HepG2 (cell line): ENCODE measurements around the gene VDR. TPM values are rescaled to one million over a fixed set of nuclear protein-coding genes. Genes with fewer than 3 reads are reported as not detected.

ENCODE experiments used
- ATAC-seq: fragments of 200-7000 bp; cut with Tn5 transposase; 3 replicates; pipeline ENCODE4 v1.9.1; 2020; ENCODE audit warnings: mild to moderate bottlenecking, moderate library complexity
- BruUV-seq: library from RNA; stranded (reverse); fragments of 400-500 nt; replicated peaks from 2 replicates; lab custom pipeline; 2021; lab: Mats Ljungman, UMichigan
- CTCF ChIA-PET: fragments of 300-600 bp; formaldehyde crosslinking; extraction: SDS; loops from one replicate; lab custom pipeline; 2021; ENCODE audit warnings: low total read pairs, inconsistent platforms, low intra/inter-chr PET ratio; lab: Yijun Ruan, JAX
- POLR2A ChIA-PET: fragments of 350-600 bp; sonication (Branson Sonifier 250); formaldehyde crosslinking; loops from one replicate; lab custom pipeline; 2020; ENCODE audit warnings: antibody characterized with exemption, inconsistent platforms; lab: Yijun Ruan, JAX
- DNase-seq: peaks from one replicate; pipeline ENCODE4 v3.0.0-alpha.2; 2015; ENCODE audit warnings: low spot score
- FAIRE-seq: peaks from 3 replicates; lab custom pipeline; 2011; peaks lifted over from hg19 to GRCh38; lab: Jason Lieb, UNC
- H2AFZ ChIP-seq: one replicate; pipeline ENCODE4 v1.6.1; 2011; ENCODE audit warnings: low read length, inconsistent platforms
- H3K27ac ChIP-seq: fragments of 300-600 bp; 3 replicates; pipeline ENCODE4 v1.8.0; 2011; ENCODE audit warnings: mixed run types, mild to moderate bottlenecking, mixed read lengths, low read length, inconsistent platforms; ENCODE audit not compliant: insufficient read depth; ENCODE audit errors: extremely low read length
- H3K27me3 ChIP-seq, 2 experiments: fragments of 200-600 bp in 1 of 2; 2 replicates in 1 of 2; 3 replicates in 1 of 2; pipeline versions ENCODE4 v1.6.0 to v1.8.0; 2011; ENCODE audit warnings: low read length in 2 of 2, mild to moderate bottlenecking in 2 of 2, moderate library complexity in 2 of 2, inconsistent platforms in 1 of 2; ENCODE audit not compliant: insufficient read depth in 2 of 2, control insufficient read depth in 1 of 2
- H3K36me3 ChIP-seq, 2 experiments: fragments of 200-600 bp in 1 of 2; replicated peaks in 1 of 2; 2 replicates in 1 of 2; 3 replicates in 1 of 2; pipeline versions ENCODE4 v1.5.1 to v1.8.0; 2011; ENCODE audit warnings: low read length in 2 of 2, inconsistent platforms in 1 of 2; ENCODE audit not compliant: insufficient read depth in 2 of 2, control insufficient read depth in 1 of 2
- H3K4me1 ChIP-seq: 2 replicates; pipeline ENCODE4 v1.5.1; 2012; ENCODE audit warnings: low read length, inconsistent platforms; ENCODE audit not compliant: insufficient read depth
- H3K4me2 ChIP-seq: 2 replicates; pipeline ENCODE4 v1.6.0; 2011; ENCODE audit warnings: low read depth, low read length, inconsistent platforms
- H3K4me3 ChIP-seq, 3 experiments: fragments of 200-600 bp in 1 of 3; sonication (generic), shearing (Covaris generic) in 1 of 3; replicated peaks in 1 of 3; 2 replicates each; pipeline ENCODE4 v1.5.1; 2011 to 2016; ENCODE audit warnings: low read length in 3 of 3, inconsistent platforms in 2 of 3, low read depth in 2 of 3, mild to moderate bottlenecking in 2 of 3, control low read depth in 1 of 3, mixed read lengths in 1 of 3; ENCODE audit not compliant: insufficient read depth in 1 of 3
- H3K79me2 ChIP-seq: one replicate; pipeline ENCODE4 v1.6.1; 2011; ENCODE audit warnings: low read length, inconsistent platforms; ENCODE audit not compliant: insufficient read depth
- H3K9ac ChIP-seq: 2 replicates; pipeline ENCODE4 v1.6.0; 2011; ENCODE audit warnings: mild to moderate bottlenecking, low read depth, low read length, inconsistent platforms; ENCODE audit not compliant: insufficient read depth
- H3K9me3 ChIP-seq: 2 replicates; pipeline ENCODE4 v1.5.1; 2012; ENCODE audit warnings: mild to moderate bottlenecking, low read length
- H4K20me1 ChIP-seq: 2 replicates; pipeline ENCODE4 v1.6.0; 2011; ENCODE audit warnings: inconsistent platforms, mild to moderate bottlenecking, low read length, moderate library complexity; ENCODE audit not compliant: insufficient read depth
- CBX2 ChIP-seq, 2 experiments: fragments of 200-600 bp in 1 of 2; sonication (generic); formaldehyde crosslinking in 1 of 2; IDR thresholded peaks; 2 replicates each; pipeline versions ENCODE4 v1.7.0 to v1.8.1; 2018 to 2022; ENCODE audit warnings: low read depth in 2 of 2, low read length in 1 of 2, mild to moderate bottlenecking in 1 of 2, missing genetic modification reagents in 1 of 2
- MBD4 ChIP-seq: IDR thresholded peaks from 2 replicates; pipeline ENCODE4 v1.6.1; 2012; ENCODE audit warnings: low read length, inconsistent platforms, borderline replicate concordance
- NFRKB ChIP-seq: fragments of 450-650 bp; IDR thresholded peaks from 2 replicates; pipeline ENCODE4 v1.6.1; 2017
- STAG1 ChIP-seq: sonication (generic); formaldehyde crosslinking; IDR thresholded peaks from 2 replicates; pipeline ENCODE4 v1.4.0; 2020; ENCODE audit warnings: missing genetic modification reagents
- TBL1XR1 ChIP-seq: fragments of 150-350 bp; IDR thresholded peaks from 2 replicates; pipeline ENCODE4 v1.6.1; 2014; ENCODE audit warnings: borderline replicate concordance, low read length; ENCODE audit not compliant: partially characterized antibody
- YEATS4 ChIP-seq: sonication (generic); formaldehyde crosslinking; IDR thresholded peaks from 2 replicates; pipeline ENCODE4 v1.4.0; 2020; ENCODE audit warnings: missing genetic modification reagents, borderline replicate concordance
- ZBTB7B ChIP-seq: sonication (generic); formaldehyde crosslinking; IDR thresholded peaks from 2 replicates; pipeline ENCODE4 v1.4.0; 2020; ENCODE audit warnings: missing genetic modification reagents
- ZKSCAN8 ChIP-seq: IDR thresholded peaks from 2 replicates; pipeline ENCODE4 v1.6.1; 2016; ENCODE audit warnings: borderline replicate concordance, missing genetic modification reagents, missing compliant biosample characterization
- ZNF274 ChIP-seq: sonication (generic); formaldehyde crosslinking; IDR thresholded peaks from 2 replicates; pipeline ENCODE4 v1.5.1; 2020; ENCODE audit warnings: mild to moderate bottlenecking, missing genetic modification reagents
- ZNF337 ChIP-seq: sonication (generic); formaldehyde crosslinking; IDR thresholded peaks from 2 replicates; pipeline ENCODE4 v1.5.1; 2020; ENCODE audit warnings: missing genetic modification reagents, low read depth, mild to moderate bottlenecking, borderline replicate concordance
- WGBS: methylation state at CpG from one replicate; pipeline ENCODE4 v1.1.6; 2017; ENCODE audit warnings: low lambda C conversion rate; 5-methylcytosine and 5-hydroxymethylcytosine counted together
- in situ Hi-C: cut with HindIII; loops from 2 replicates; pipeline ENCODE4 v1.10.0; 2017; ENCODE audit warnings: low pct_unique_long_range_greater_than_20kb; ENCODE audit not compliant: extremely low pct_ligation_motif_present
- intact Hi-C: fragments of 100-400 bp; cut with micrococcal nuclease; formaldehyde crosslinking; loops from one replicate; pipeline ENCODE4 v1.10.0; 2022; ENCODE audit not compliant: unreplicated experiment
- polyA plus RNA-seq, 8 experiments: library from polyadenylated mRNA; depleted of rRNA in 3 of 8; stranded (reverse) in 7 of 8; unstranded in 1 of 8; fragments of >200 nt; fragmentation: Illumina TruSeq in 4 of 8; extraction: Trizol in 4 of 8; gene quantifications; 2 replicates each; pipeline versions ENCODE4 v1.2.1 to v1.2.3, GENCODE V29; 2011 to 2016; ENCODE audit warnings: low read depth in 4 of 8, missing spikeins in 1 of 8, mixed read lengths in 1 of 8; ENCODE audit not compliant: insufficient read depth in 1 of 8
- total RNA-seq, 5 experiments: library from RNA; depleted of rRNA; stranded (reverse); fragments of >200 nt; fragmentation: Illumina TruSeq; extraction: Trizol; gene quantifications; 2 replicates each; pipeline ENCODE4 v1.2.3, GENCODE V29; 2016; ENCODE audit warnings: low read depth in 1 of 5
- TF ChIP-seq, protein P1 (sequence below): sonication (generic); formaldehyde crosslinking; IDR thresholded peaks from 2 replicates; pipeline ENCODE4 v1.5.0; 2020; ENCODE audit warnings: missing genetic modification reagents
- TF ChIP-seq, protein P2 (sequence below): sonication (generic); formaldehyde crosslinking; IDR thresholded peaks from 2 replicates; pipeline ENCODE4 v1.5.0; 2020; ENCODE audit warnings: missing genetic modification reagents, mild to moderate bottlenecking, borderline replicate concordance
- TF ChIP-seq, protein P3 (sequence below): sonication (generic); formaldehyde crosslinking; IDR thresholded peaks from 2 replicates; pipeline ENCODE4 v1.4.0; 2020; ENCODE audit warnings: missing genetic modification reagents

The VDR gene
- total and polyA plus RNA-seq, 2 of the 13 experiments (the other 11 are each of a cell fraction or from before 2014, with no cell fraction given), result 0.08 to 0.33 TPM

DNA sequence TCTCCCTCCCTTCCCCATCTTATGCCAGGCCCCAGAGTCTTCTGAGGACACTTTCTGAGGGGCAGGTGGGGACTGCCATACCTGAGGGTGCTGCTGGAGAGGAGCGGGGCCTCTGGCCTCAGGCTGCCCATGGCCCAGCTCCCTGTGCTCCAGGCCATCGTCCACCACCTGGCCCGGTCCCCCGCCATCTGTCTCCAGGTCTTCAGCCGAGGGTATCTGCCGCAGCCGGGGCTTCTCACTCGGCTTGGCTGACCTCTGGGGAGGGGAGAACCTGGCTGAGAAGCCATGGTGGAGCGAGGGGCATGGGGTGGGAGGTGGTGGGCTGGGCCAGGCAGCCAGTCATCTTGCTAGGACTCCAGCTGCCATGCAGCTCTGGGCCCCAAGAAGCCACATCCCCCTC is 110.1 kb downstream of the VDR start:
- no peak overlapping the region for H3K4me3 ChIP-seq
- H3K9ac ChIP-seq, result no peak overlapping the region
- no peak for DNase-seq
- ChIA-PET POLR2A (no interaction called here), CTCF (no interaction called here)
- H2AFZ ChIP-seq, result no peak overlapping the region
- no peak for TF ChIP-seq ZKSCAN8 (CRISPR knock-in tag)
- TF ChIP-seq YEATS4, result no peak
- TF ChIP-seq ZNF274, result no peak
- TF ChIP-seq, protein P1, sequence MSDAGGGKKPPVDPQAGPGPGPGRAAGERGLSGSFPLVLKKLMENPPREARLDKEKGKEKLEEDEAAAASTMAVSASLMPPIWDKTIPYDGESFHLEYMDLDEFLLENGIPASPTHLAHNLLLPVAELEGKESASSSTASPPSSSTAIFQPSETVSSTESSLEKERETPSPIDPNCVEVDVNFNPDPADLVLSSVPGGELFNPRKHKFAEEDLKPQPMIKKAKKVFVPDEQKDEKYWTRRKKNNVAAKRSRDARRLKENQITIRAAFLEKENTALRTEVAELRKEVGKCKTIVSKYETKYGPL (CRISPR knock-in tag), result no peak
- TF ChIP-seq NFRKB, result no peak
- no peak for FAIRE-seq
- in situ Hi-C loops, result no loop called here
- no peaks in the 10 kb centered on the region for H4K20me1 ChIP-seq
- no peaks in the 10 kb centered on the region for H3K79me2 ChIP-seq
- intact Hi-C loops, result no loop called here
- WGBS, result 98% methylated on average over 7 of the region's 9 CpGs
- no peak overlapping the region for H3K4me2 ChIP-seq
- no TSS peak for BruUV-seq
- no peaks in the 10 kb centered on the region for H3K4me1 ChIP-seq
- peaks cover 0 to 2% of the 10 kb centered on the region in 2 experiments; a peak in 2 of 5 replicates for H3K36me3 ChIP-seq
- H3K9me3 ChIP-seq, result no peaks in the 10 kb centered on the region
- H3K27ac ChIP-seq, result no peak overlapping the region
- ATAC-seq, result no peak
- no peaks in the 10 kb centered on the region for H3K27me3 ChIP-seq

DNA sequence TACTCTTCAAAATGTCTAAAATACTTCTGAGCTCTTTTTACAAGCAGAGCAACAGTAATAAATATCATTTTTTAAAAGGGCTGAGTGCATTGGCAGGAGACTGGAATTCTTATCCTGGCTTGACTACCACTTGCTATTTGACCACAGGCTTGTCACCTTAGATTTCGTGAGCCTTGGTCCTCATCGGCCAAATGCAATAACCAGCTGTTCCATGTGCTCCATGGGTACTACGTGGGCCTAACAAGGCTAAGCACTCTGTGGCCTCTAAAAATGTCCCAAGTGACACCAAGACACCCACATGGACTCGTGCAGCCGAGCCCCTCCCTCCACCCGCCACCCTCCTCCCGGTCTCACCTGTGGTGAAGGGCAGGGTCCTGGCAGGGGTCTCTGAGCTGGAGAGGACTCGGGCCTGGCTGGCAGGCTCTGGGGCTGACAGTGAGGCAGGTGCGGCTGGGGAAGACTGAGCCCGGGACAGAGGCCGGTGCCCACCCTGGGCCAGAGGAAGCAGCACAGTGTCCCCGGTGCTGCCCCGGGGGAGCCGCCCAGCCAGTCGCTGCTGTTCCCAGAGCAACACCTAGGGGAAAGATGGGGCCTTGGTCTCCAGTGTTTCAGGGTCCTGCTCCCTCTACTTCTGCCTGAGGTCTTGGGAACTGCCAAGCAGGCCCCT is 111.6 kb downstream of the VDR start:
- no peak for ATAC-seq
- H3K4me2 ChIP-seq, result no peak overlapping the region
- H4K20me1 ChIP-seq, result no peaks in the 10 kb centered on the region
- no peak for DNase-seq
- FAIRE-seq, result no peak
- H3K9ac ChIP-seq, result no peak overlapping the region
- H2AFZ ChIP-seq, result no peak overlapping the region
- ChIA-PET CTCF (no interaction called here), POLR2A (no interaction called here)
- intact Hi-C loops, result no loop called here
- in situ Hi-C loops, result no loop called here
- no peak overlapping the region for H3K4me3 ChIP-seq
- no TSS peak for BruUV-seq
- H3K36me3 ChIP-seq, result peaks cover 0 to 4% of the 10 kb centered on the region in 2 experiments; a peak in 2 of 5 replicates
- no peaks in the 10 kb centered on the region for H3K9me3 ChIP-seq
- H3K4me1 ChIP-seq, result no peaks in the 10 kb centered on the region
- WGBS, result 89% methylated on average over 7 of the region's 15 CpGs
- no peaks in the 10 kb centered on the region for H3K27me3 ChIP-seq
- no peaks in the 10 kb centered on the region for H3K79me2 ChIP-seq
- H3K27ac ChIP-seq, result no peak overlapping the region
- no peak for TF ChIP-seq CBX2 (IDR thresholded peaks at IDR 0.05; ENCODE audit: low read depth, low read length)
- no peak for TF ChIP-seq CBX2 (CRISPR knock-in tag; IDR thresholded peaks at IDR 0.05; ENCODE audit: low read depth)
- TF ChIP-seq STAG1 (CRISPR knock-in tag), result no peak
- TF ChIP-seq, protein P2, sequence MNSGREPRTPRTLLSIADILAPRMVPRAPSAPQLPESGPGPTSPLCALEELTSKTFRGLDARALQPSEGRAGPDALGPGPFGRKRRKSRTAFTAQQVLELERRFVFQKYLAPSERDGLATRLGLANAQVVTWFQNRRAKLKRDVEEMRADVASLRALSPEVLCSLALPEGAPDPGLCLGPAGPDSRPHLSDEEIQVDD (CRISPR knock-in tag), result no peak
- TF ChIP-seq, protein P3, sequence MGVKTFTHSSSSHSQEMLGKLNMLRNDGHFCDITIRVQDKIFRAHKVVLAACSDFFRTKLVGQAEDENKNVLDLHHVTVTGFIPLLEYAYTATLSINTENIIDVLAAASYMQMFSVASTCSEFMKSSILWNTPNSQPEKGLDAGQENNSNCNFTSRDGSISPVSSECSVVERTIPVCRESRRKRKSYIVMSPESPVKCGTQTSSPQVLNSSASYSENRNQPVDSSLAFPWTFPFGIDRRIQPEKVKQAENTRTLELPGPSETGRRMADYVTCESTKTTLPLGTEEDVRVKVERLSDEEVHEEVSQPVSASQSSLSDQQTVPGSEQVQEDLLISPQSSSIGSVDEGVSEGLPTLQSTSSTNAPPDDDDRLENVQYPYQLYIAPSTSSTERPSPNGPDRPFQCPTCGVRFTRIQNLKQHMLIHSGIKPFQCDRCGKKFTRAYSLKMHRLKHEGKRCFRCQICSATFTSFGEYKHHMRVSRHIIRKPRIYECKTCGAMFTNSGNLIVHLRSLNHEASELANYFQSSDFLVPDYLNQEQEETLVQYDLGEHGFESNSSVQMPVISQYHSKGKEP (CRISPR knock-in tag), result no peak
- TF ChIP-seq TBL1XR1, result no peak
- no peak for TF ChIP-seq ZBTB7B (CRISPR knock-in tag)
- no peak for TF ChIP-seq ZNF337
- TF ChIP-seq MBD4, result no peak
